ENCODE data around the gene FAM47E. TPM values are rescaled to one million over a fixed set of nuclear protein-coding genes. Genes with fewer than 3 reads are reported as not detected.

Gene FAM47E
- total and polyA plus RNA-seq, 2 donors (not counting 1 experiment from before 2014, with no cell fraction given) = 0.15 to 1.3 TPM

- Histone ChIP-seq H3K9me3 (ENCODE audit: control extremely low read depth in 1 of 3, control insufficient read depth in 2 of 3, insufficient read depth in 1 of 3, low read length in 2 of 3) (peaks cover 0 to 17% (median 8%) of the 10 kb centered on the region in 3 donors), H3K36me3 (replicated peaks in 1 of 2; ENCODE audit: control extremely low read depth in 1 of 2, control insufficient read depth in 1 of 2, extremely low read depth in 1 of 2, insufficient read depth in 2 of 2, low read length in 1 of 2) (no peaks in the 10 kb centered on the region), H3K4me1 (ENCODE audit: control insufficient read depth in 2 of 2, insufficient read depth in 2 of 2, low read length in 2 of 2) (peaks cover 1% of the 10 kb centered on the region in 2 donors), H3K4me2 (replicated peaks; ENCODE audit: low read depth, low read length, poor library complexity, severe bottlenecking) (no peak overlapping the region), H3K27me3 (replicated peaks in 1 of 4; ENCODE audit: control extremely low read depth in 1 of 4, control insufficient read depth in 3 of 4, insufficient read depth in 4 of 4, low read length in 3 of 4) (peaks cover 0 to 8% (median under 1%) of the 10 kb centered on the region in 4 experiments), H3K9ac (ENCODE audit: low read length) (no peak overlapping the region), H3K27ac (ENCODE audit: low read length in 2 of 2) (no peak overlapping the region), H3K4me3 (ENCODE audit: control extremely low read depth in 1 of 5, extremely low read depth in 1 of 5, insufficient read depth in 1 of 5, low read depth in 2 of 5, low read length in 4 of 5) (no peak overlapping the region), H2AFZ (ENCODE audit: insufficient read depth, low read depth, low read length, poor library complexity, severe bottlenecking) (no peak overlapping the region), H4K20me1 (ENCODE audit: control insufficient read depth, insufficient read depth, low read length, poor library complexity, severe bottlenecking) (no peaks in the 10 kb centered on the region), H3K79me2 (ENCODE audit: control insufficient read depth, insufficient read depth, low read length) (no peaks in the 10 kb centered on the region)
- Mint-ChIP-seq H3K9me3 (ENCODE audit: insufficient read depth) (peaks cover 11% of the 10 kb centered on the region), H3K4me1 (peaks cover 4% of the 10 kb centered on the region), H3K27me3 (peaks cover 21% of the 10 kb centered on the region), H3K27ac (no peak overlapping the region), H3K4me3 (no peak overlapping the region)
- no peak for ATAC-seq (ENCODE audit: low read depth)
- intact Hi-C loops (cut with micrococcal nuclease) = no loop called here
- no peak for DNase-seq
- CTCF ChIA-PET = no interaction called here
- TF ChIP-seq, protein P1, sequence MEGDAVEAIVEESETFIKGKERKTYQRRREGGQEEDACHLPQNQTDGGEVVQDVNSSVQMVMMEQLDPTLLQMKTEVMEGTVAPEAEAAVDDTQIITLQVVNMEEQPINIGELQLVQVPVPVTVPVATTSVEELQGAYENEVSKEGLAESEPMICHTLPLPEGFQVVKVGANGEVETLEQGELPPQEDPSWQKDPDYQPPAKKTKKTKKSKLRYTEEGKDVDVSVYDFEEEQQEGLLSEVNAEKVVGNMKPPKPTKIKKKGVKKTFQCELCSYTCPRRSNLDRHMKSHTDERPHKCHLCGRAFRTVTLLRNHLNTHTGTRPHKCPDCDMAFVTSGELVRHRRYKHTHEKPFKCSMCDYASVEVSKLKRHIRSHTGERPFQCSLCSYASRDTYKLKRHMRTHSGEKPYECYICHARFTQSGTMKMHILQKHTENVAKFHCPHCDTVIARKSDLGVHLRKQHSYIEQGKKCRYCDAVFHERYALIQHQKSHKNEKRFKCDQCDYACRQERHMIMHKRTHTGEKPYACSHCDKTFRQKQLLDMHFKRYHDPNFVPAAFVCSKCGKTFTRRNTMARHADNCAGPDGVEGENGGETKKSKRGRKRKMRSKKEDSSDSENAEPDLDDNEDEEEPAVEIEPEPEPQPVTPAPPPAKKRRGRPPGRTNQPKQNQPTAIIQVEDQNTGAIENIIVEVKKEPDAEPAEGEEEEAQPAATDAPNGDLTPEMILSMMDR (IDR thresholded peaks at IDR 0.05) = no peak
- TF ChIP-seq EZH2 (IDR thresholded peaks at IDR 0.05; ENCODE audit: borderline replicate concordance, insufficient read depth, low read depth, low read length, poor library complexity, severe bottlenecking) = no peak
- POLR2A ChIA-PET = no interaction called here
- 73% methylated on average over 3 of the region's 4 CpGs for WGBS (ENCODE audit: insufficient coverage)
These were observed 48.5 kb downstream of the FAM47E start for GRCh38 chr4:76300012-76300411.

- intact Hi-C loops (cut with micrococcal nuclease) = no loop called here
These were observed 49.7 kb downstream of the FAM47E start for GRCh38 chr4:76301068-76301774.

More at GRCh38 chr4:76301068-76301774, 49.7 kb downstream of the FAM47E start:
- no peaks in the 10 kb centered on the region for H3K79me2 ChIP-seq (ENCODE audit: control insufficient read depth, insufficient read depth, low read length)
- peaks cover 0 to 17% (median 10%) of the 10 kb centered on the region in 3 donors for H3K9me3 ChIP-seq (ENCODE audit: control extremely low read depth in 1 of 3, control insufficient read depth in 2 of 3, insufficient read depth in 1 of 3, low read length in 2 of 3)
- H3K4me3 Mint-ChIP-seq = no peak overlapping the region
- no peaks in the 10 kb centered on the region for H4K20me1 ChIP-seq (ENCODE audit: control insufficient read depth, insufficient read depth, low read length, poor library complexity, severe bottlenecking)
- peaks cover 29% of the 10 kb centered on the region for H3K27me3 Mint-ChIP-seq
- H3K4me1 Mint-ChIP-seq = peaks cover 14% of the 10 kb centered on the region
- ChIA-PET POLR2A (no interaction called here), CTCF (no interaction called here)
- no peak overlapping the region for H3K4me3 ChIP-seq (ENCODE audit: control extremely low read depth in 1 of 5, extremely low read depth in 1 of 5, insufficient read depth in 1 of 5, low read depth in 2 of 5, low read length in 4 of 5)
- no peak overlapping the region for H3K27ac ChIP-seq (ENCODE audit: low read length in 2 of 2)
- no peak for ATAC-seq (ENCODE audit: low read depth)
- H3K36me3 ChIP-seq (replicated peaks in 1 of 2; ENCODE audit: control extremely low read depth in 1 of 2, control insufficient read depth in 1 of 2, extremely low read depth in 1 of 2, insufficient read depth in 2 of 2, low read length in 1 of 2) = no peaks in the 10 kb centered on the region
- H3K9me3 Mint-ChIP-seq (ENCODE audit: insufficient read depth) = peaks cover 11% of the 10 kb centered on the region
- H3K27ac Mint-ChIP-seq = no peak overlapping the region
- no peak overlapping the region for H3K9ac ChIP-seq (ENCODE audit: low read length)
- peaks cover 0 to 20% (median 3%) of the 10 kb centered on the region in 4 experiments for H3K27me3 ChIP-seq (replicated peaks in 1 of 4; ENCODE audit: control extremely low read depth in 1 of 4, control insufficient read depth in 3 of 4, insufficient read depth in 4 of 4, low read length in 3 of 4)
- no peak overlapping the region for H2AFZ ChIP-seq (ENCODE audit: insufficient read depth, low read depth, low read length, poor library complexity, severe bottlenecking)
- no peak overlapping the region for H3K4me2 ChIP-seq (replicated peaks; ENCODE audit: low read depth, low read length, poor library complexity, severe bottlenecking)
- peaks cover 11 to 13% of the 10 kb centered on the region in 2 donors for H3K4me1 ChIP-seq (ENCODE audit: control insufficient read depth in 2 of 2, insufficient read depth in 2 of 2, low read length in 2 of 2)
- no peak for DNase-seq
- 94% methylated on average over 3 of the region's 4 CpGs for whole genome bisulfite sequencing (ENCODE audit: insufficient coverage)
- TF ChIP-seq, protein P1 (IDR thresholded peaks at IDR 0.05) = no peak
- TF ChIP-seq EZH2 (IDR thresholded peaks at IDR 0.05; ENCODE audit: borderline replicate concordance, insufficient read depth, low read depth, low read length, poor library complexity, severe bottlenecking) = no peak
